ENCODE results near the gene CCSER2. TPM values are rescaled to one million over a fixed set of nuclear protein-coding genes. Genes with fewer than 3 reads are reported as not detected.

Gene CCSER2
- total and polyA plus RNA-seq, 2 experiments from 2014 or later: 30.6 to 76.8 TPM

DNA sequence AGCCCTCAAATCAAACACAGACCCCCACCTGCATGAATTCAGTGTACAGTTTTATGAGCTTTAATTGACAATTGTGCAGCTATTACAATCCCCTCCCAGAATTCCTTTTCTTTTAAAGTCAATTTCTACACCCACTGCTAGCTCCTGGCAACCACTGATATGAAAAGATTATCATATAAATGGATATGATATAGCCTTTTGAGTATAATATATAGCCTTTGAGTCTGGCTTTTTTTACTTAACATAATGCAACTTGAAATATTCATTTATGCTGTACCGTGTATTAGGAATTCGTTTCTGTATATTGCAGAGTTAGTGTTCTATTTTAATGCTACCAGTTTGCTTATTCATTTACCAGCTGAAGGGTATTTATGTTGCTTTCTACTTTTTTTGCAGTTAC is 127.7 kb downstream of the CCSER2 start:
- in situ Hi-C loops (cut with MboI): no loop called here
- Histone ChIP-seq H3K9me2 (ENCODE audit: insufficient read depth) (no peaks in the 10 kb centered on the region), H3K4me3 (no peak overlapping the region), H3K79me2 (ENCODE audit: insufficient read depth) (peaks cover 65% of the 10 kb centered on the region), H3K4me1 (ENCODE audit: insufficient read depth) (no peaks in the 10 kb centered on the region), H2AFZ (no peak overlapping the region), H3K27ac (no peak overlapping the region), H3K4me2 (ENCODE audit: unreplicated experiment) (no peak overlapping the region), H3K27me3 (replicated peaks; ENCODE audit: insufficient read depth) (no peaks in the 10 kb centered on the region), H3F3A (ENCODE audit: insufficient read depth) (peaks cover 8% of the 10 kb centered on the region; the same call in 1 of the 2 replicates), H3K36me3 (ENCODE audit: low read depth) (0 out of 2 replicates have a peak, but pooled peaks cover 4% of the 10 kb centered on the region), H3K9me3 (ENCODE audit: low read depth) (no peaks in the 10 kb centered on the region), H3K9ac (no peak overlapping the region), H4K20me1 (ENCODE audit: insufficient read depth) (no peaks in the 10 kb centered on the region)
- TF ChIP-seq EZH2 (IDR thresholded peaks at IDR 0.05; ENCODE audit: insufficient read depth, poor library complexity, severe bottlenecking): no peak
- TF ChIP-seq EZH2phosphoT487 (IDR thresholded peaks at IDR 0.05; ENCODE audit: insufficient read depth, low read depth): no peak
- DNase-seq: no peak
- 96 to 99% methylated on average over 2 of the region's 2 CpGs for WGBS, 2 experiments (ENCODE audit: low coverage in 1 of 2, low lambda C conversion rate in 2 of 2, missing lambda C conversion rate in 2 of 2)

- H3K4me1 ChIP-seq (ENCODE audit: insufficient read depth): no peaks in the 10 kb centered on the region
- TF ChIP-seq EZH2 (IDR thresholded peaks at IDR 0.05; ENCODE audit: insufficient read depth, poor library complexity, severe bottlenecking): no peak
- TF ChIP-seq EZH2phosphoT487 (IDR thresholded peaks at IDR 0.05; ENCODE audit: insufficient read depth, low read depth): no peak
- no peak overlapping the region for H2AFZ ChIP-seq
- no peak overlapping the region for H3K27ac ChIP-seq
- H3K27me3 ChIP-seq (replicated peaks; ENCODE audit: insufficient read depth): no peaks in the 10 kb centered on the region
- H4K20me1 ChIP-seq (ENCODE audit: insufficient read depth): no peaks in the 10 kb centered on the region
- DNase-seq: no peak
- H3K4me3 ChIP-seq: no peak overlapping the region
- in situ Hi-C loops (cut with MboI): no loop called here
- H3K36me3 ChIP-seq (ENCODE audit: low read depth): 0 out of 2 replicates have a peak, but pooled peaks cover 8% of the 10 kb centered on the region
- H3K9me3 ChIP-seq (ENCODE audit: low read depth): no peaks in the 10 kb centered on the region
- peaks cover 69% of the 10 kb centered on the region for H3K79me2 ChIP-seq (ENCODE audit: insufficient read depth)
- H3K9ac ChIP-seq: no peak overlapping the region
- H3K9me2 ChIP-seq (ENCODE audit: insufficient read depth): no peaks in the 10 kb centered on the region
- no peak overlapping the region for H3K4me2 ChIP-seq (ENCODE audit: unreplicated experiment)
- no peaks in the 10 kb centered on the region; the same call in 1 of the 2 replicates for H3F3A ChIP-seq (ENCODE audit: insufficient read depth)
These were observed 132.1 kb downstream of the CCSER2 start for GRCh38 chr10:84460520-84460919.

DNA sequence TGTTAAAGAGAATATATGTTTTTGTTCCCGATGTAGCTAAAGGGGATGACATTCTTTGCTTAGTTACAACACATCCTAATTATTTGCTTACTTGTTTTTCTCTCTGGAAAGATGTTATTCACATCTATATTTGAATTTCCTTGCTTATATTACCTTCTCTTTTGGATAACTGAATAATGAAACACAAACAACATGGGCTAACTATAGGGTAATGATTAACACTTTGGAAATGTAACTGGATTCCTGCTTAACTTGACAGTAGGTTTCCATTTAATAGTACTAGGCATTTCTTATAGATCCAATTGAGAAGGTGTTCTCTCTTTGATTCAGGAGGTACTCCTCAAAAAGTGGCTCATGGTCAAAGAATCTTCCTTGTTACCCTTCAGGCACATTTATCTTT is 141.1 kb downstream of the CCSER2 start:
- Histone ChIP-seq H3K27ac (no peak overlapping the region), H3K4me2 (ENCODE audit: unreplicated experiment) (peak overlapping the region; percentile 24)
- TF ChIP-seq EZH2 (IDR thresholded peaks at IDR 0.05; ENCODE audit: insufficient read depth, poor library complexity, severe bottlenecking) (no peak), EZH2phosphoT487 (IDR thresholded peaks at IDR 0.05; ENCODE audit: insufficient read depth, low read depth) (no peak)

DNA sequence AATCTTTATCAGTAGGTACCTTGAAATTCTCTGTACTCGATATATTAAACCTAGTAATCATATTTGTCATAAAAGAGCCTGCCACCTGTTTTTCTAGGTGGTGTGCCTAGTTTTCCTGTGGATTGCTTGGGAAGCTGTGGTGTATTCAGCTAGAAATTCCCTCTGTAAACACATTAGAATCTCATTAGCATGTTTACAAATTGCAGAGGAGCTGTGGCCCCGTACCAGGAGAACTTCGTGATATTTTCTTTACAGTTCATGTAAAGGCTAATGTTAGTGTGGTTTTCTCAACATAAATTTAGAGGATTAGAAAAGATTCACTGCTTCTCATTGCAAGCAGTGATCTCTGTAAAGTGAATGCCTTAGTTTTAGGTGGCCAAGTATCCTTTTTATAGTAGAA is 144.7 kb downstream of the CCSER2 start:
- Histone ChIP-seq H3K36me3 (ENCODE audit: low read depth) (peaks cover 7% of the 10 kb centered on the region; the same call in 1 of the 2 replicates), H3K79me2 (ENCODE audit: insufficient read depth) (no peaks in the 10 kb centered on the region)
- no peak for TF ChIP-seq EZH2 (IDR thresholded peaks at IDR 0.05; ENCODE audit: insufficient read depth, poor library complexity, severe bottlenecking)
- no peak for TF ChIP-seq EZH2phosphoT487 (IDR thresholded peaks at IDR 0.05; ENCODE audit: insufficient read depth, low read depth)

More for the DNA sequence above, 141.1 kb downstream of the CCSER2 start:
- Histone ChIP-seq H3K4me1 (ENCODE audit: insufficient read depth) (peaks cover 14% of the 10 kb centered on the region), H3K36me3 (ENCODE audit: low read depth) (0 out of 2 replicates have a peak, but pooled peaks cover 11% of the 10 kb centered on the region), H3K9me3 (ENCODE audit: low read depth) (no peaks in the 10 kb centered on the region), H2AFZ (no peak overlapping the region), H3F3A (ENCODE audit: insufficient read depth) (no peaks in the 10 kb centered on the region), H4K20me1 (ENCODE audit: insufficient read depth) (peaks cover 4% of the 10 kb centered on the region), H3K79me2 (ENCODE audit: insufficient read depth) (no peaks in the 10 kb centered on the region), H3K9ac (no peak overlapping the region), H3K4me3 (no peak overlapping the region), H3K9me2 (ENCODE audit: insufficient read depth) (no peaks in the 10 kb centered on the region; the same call in 1 of the 2 replicates), H3K27me3 (replicated peaks; ENCODE audit: insufficient read depth) (no peaks in the 10 kb centered on the region)
- in situ Hi-C loops (cut with MboI): no loop called here
- peak; percentile 17 for DNase-seq
- 98 to 100% methylated on average over 1 of the region's 1 CpG for WGBS, 2 experiments (ENCODE audit: low coverage in 1 of 2, low lambda C conversion rate in 2 of 2, missing lambda C conversion rate in 2 of 2)

More for the DNA sequence above, 144.7 kb downstream of the CCSER2 start:
- Histone ChIP-seq H3K4me2 (ENCODE audit: unreplicated experiment) (no peak overlapping the region), H3F3A (ENCODE audit: insufficient read depth) (0 out of 2 replicates have a peak, but pooled peaks cover under 1% of the 10 kb centered on the region), H3K9ac (no peak overlapping the region), H3K27me3 (replicated peaks; ENCODE audit: insufficient read depth) (no peaks in the 10 kb centered on the region), H2AFZ (no peak overlapping the region), H3K9me2 (ENCODE audit: insufficient read depth) (no peaks in the 10 kb centered on the region; the same call in 1 of the 2 replicates), H4K20me1 (ENCODE audit: insufficient read depth) (peaks cover 4% of the 10 kb centered on the region), H3K4me3 (no peak overlapping the region), H3K9me3 (ENCODE audit: low read depth) (no peaks in the 10 kb centered on the region), H3K4me1 (ENCODE audit: insufficient read depth) (peaks cover 18% of the 10 kb centered on the region), H3K27ac (no peak overlapping the region)
- in situ Hi-C loops (cut with MboI): no loop called here
- 96 to 99% methylated on average over 3 of the region's 3 CpGs for WGBS, 2 experiments (ENCODE audit: low coverage in 1 of 2, low lambda C conversion rate in 2 of 2, missing lambda C conversion rate in 2 of 2)
- DNase-seq: no peak
